GM23248 (cell line): ENCODE data around the gene SERPINB2.

ENCODE experiments used
- EZH2 ChIP-seq: fragments of 200-600 bp; sonication (generic); IDR thresholded peaks from 2 replicates; pipeline ENCODE4 v1.6.1; 2018; ENCODE audit warnings: antibody characterized with exemption, mild to moderate bottlenecking; ENCODE audit not compliant: insufficient read depth, poor library complexity, severe bottlenecking
- EZH2phosphoT487 ChIP-seq: fragments of 200-600 bp; sonication (generic); IDR thresholded peaks from 2 replicates; pipeline ENCODE4 v1.6.1; 2018; ENCODE audit warnings: antibody characterized with exemption, moderate library complexity, mild to moderate bottlenecking, low read depth; ENCODE audit not compliant: insufficient read depth

DNA sequence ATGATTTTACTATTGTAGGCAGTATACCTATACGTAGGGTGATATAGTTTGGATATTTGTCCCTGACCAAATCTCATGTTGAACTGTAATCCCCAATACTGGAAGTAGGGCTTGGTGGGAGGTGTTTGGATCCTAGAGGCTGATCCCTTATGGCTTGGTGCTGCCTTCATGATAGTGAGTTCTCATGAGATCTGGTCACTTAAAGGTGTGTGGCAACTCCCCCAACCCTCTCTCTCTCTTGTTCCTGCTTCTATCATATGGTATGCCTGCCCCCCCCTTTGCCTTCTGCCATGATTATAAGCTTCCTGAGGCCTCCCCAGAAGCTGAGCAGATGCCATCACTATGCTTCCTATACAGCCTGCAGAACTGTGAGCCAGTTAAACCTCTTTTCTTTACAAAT lies 18.6 kb downstream of the SERPINB2 start:
- TF ChIP-seq EZH2phosphoT487 (no peak), EZH2 (no peak)
